IMR-90 (cell line): ENCODE data around the gene EPAS1. TPM values are rescaled to one million over a fixed set of nuclear protein-coding genes. Genes with fewer than 3 reads are reported as not detected.

Source experiments
- ATAC-seq: fragments of 200-7000 bp; cut with Tn5 transposase; 2 replicates; pipeline ENCODE4 v1.9.1; 2020; ENCODE audit warnings: low read depth, mild to moderate bottlenecking, moderate library complexity
- BruUV-seq: library from RNA; stranded (reverse); fragments of 400-500 nt; replicated peaks from 2 replicates; lab custom pipeline; 2021; lab: Mats Ljungman, UMichigan
- CTCF ChIA-PET: fragments of 300-600 bp; formaldehyde crosslinking; extraction: SDS; loops from one replicate; lab custom pipeline; 2021; ENCODE audit warnings: antibody characterized with exemption; lab: Yijun Ruan, JAX
- POLR2A ChIA-PET: fragments of 300-600 bp; sonication (Branson Sonifier 250); formaldehyde crosslinking; loops from one replicate; lab custom pipeline; 2022; ENCODE audit warnings: antibody characterized with exemption; ENCODE audit not compliant: unreplicated experiment; lab: Charles Lee
- DNase-seq: peaks from one replicate; pipeline ENCODE4 v3.0.0; 2013
- H2AFZ ChIP-seq: replicated peaks from 2 replicates; pipeline ENCODE3; 2013; ENCODE audit warnings: low read length, mild to moderate bottlenecking; ENCODE audit not compliant: poor library complexity
- H2AK5ac ChIP-seq: 2 replicates; pipeline ENCODE4 v1.6.1; 2013; ENCODE audit warnings: low read depth, low read length, inconsistent platforms
- H2AK9ac ChIP-seq: replicated peaks from 2 replicates; pipeline ENCODE3; 2013; ENCODE audit warnings: mild to moderate bottlenecking, low read depth, low read length, moderate library complexity; ENCODE audit not compliant: poor library complexity
- H2BK120ac ChIP-seq: 2 replicates; pipeline ENCODE4 v1.6.1; 2013; ENCODE audit warnings: low read depth, low read length, inconsistent platforms
- H2BK15ac ChIP-seq: 3 replicates; pipeline ENCODE4 v1.6.1; 2013; ENCODE audit warnings: low read depth, low read length, inconsistent platforms
- H2BK20ac ChIP-seq: 2 replicates; pipeline ENCODE4 v1.6.1; 2013; ENCODE audit warnings: low read depth, mild to moderate bottlenecking, inconsistent platforms, low read length, moderate library complexity
- H2BK5ac ChIP-seq: 2 replicates; pipeline ENCODE4 v1.6.1; 2013; ENCODE audit warnings: mild to moderate bottlenecking, low read depth, low read length, inconsistent platforms; ENCODE audit not compliant: poor library complexity, severe bottlenecking
- H3K14ac ChIP-seq: replicated peaks from 2 replicates; pipeline ENCODE4 v1.6.1; 2013; ENCODE audit warnings: low read depth, low read length, inconsistent platforms
- H3K18ac ChIP-seq: 2 replicates; pipeline ENCODE4 v1.6.1; 2013; ENCODE audit warnings: low read depth, low read length, control low read depth
- H3K23ac ChIP-seq: 2 replicates; pipeline ENCODE4 v1.6.1; 2013; ENCODE audit warnings: low read depth, low read length, inconsistent platforms
- H3K27ac ChIP-seq: 2 replicates; pipeline ENCODE4 v1.5.1; 2013; ENCODE audit warnings: mild to moderate bottlenecking, control low read depth, low read length; ENCODE audit not compliant: insufficient read depth
- H3K27me3 ChIP-seq: 2 replicates; pipeline ENCODE4 v1.6.1; 2013; ENCODE audit warnings: low read length; ENCODE audit not compliant: control insufficient read depth, insufficient read depth
- H3K36me3 ChIP-seq: 2 replicates; pipeline ENCODE4 v1.6.1; 2013; ENCODE audit warnings: low read length, mixed read lengths; ENCODE audit not compliant: control insufficient read depth, insufficient read depth
- H3K4ac ChIP-seq: 2 replicates; pipeline ENCODE4 v1.6.1; 2013; ENCODE audit warnings: low read depth, low read length, inconsistent platforms
- H3K4me1 ChIP-seq: 2 replicates; pipeline ENCODE4 v1.6.1; 2013; ENCODE audit warnings: low read length, mixed read lengths; ENCODE audit not compliant: control insufficient read depth, insufficient read depth
- H3K4me2 ChIP-seq: 2 replicates; pipeline ENCODE4 v1.6.1; 2013; ENCODE audit warnings: low read depth, mild to moderate bottlenecking, control low read depth, low read length, moderate library complexity
- H3K4me3 ChIP-seq: 2 replicates; pipeline ENCODE4 v1.5.1; 2013; ENCODE audit warnings: low read depth, mild to moderate bottlenecking, control low read depth, low read length, moderate library complexity; ENCODE audit not compliant: insufficient read depth
- H3K56ac ChIP-seq: 2 replicates; pipeline ENCODE4 v1.6.1; 2013; ENCODE audit warnings: low read length, inconsistent platforms; ENCODE audit not compliant: insufficient read depth; ENCODE audit errors: extremely low read depth
- H3K79me1 ChIP-seq, 2 experiments: 2 replicates each; pipeline ENCODE4 v1.6.1; 2013; ENCODE audit warnings: low read length in 2 of 2, inconsistent platforms in 1 of 2, low read depth in 1 of 2
- H3K9ac ChIP-seq: 2 replicates; pipeline ENCODE4 v1.6.1; 2013; ENCODE audit warnings: low read depth, low read length, control low read depth
- H3K9me1 ChIP-seq: 2 replicates; pipeline ENCODE4 v1.6.1; 2013; ENCODE audit warnings: low read length, inconsistent platforms; ENCODE audit not compliant: insufficient read depth
- H3K9me3 ChIP-seq: 2 replicates; pipeline ENCODE4 v1.6.1; 2013; ENCODE audit warnings: low read length; ENCODE audit not compliant: control insufficient read depth, insufficient read depth
- H4K20me1 ChIP-seq: 2 replicates; pipeline ENCODE4 v1.6.1; 2013; ENCODE audit warnings: low read length, inconsistent platforms; ENCODE audit not compliant: insufficient read depth
- H4K5ac ChIP-seq: 2 replicates; pipeline ENCODE4 v1.6.1; 2013; ENCODE audit warnings: mild to moderate bottlenecking, low read depth, low read length, control low read depth
- H4K8ac ChIP-seq, 2 experiments: 2 replicates each; pipeline ENCODE4 v1.6.1; 2013; ENCODE audit warnings: low read depth in 2 of 2, low read length in 2 of 2, control low read depth in 1 of 2, inconsistent platforms in 1 of 2
- H4K91ac ChIP-seq: 2 replicates; pipeline ENCODE4 v1.6.1; 2013; ENCODE audit warnings: low read depth, low read length, inconsistent platforms; ENCODE audit not compliant: insufficient read depth
- CHD1 ChIP-seq: IDR thresholded peaks from 2 replicates; pipeline ENCODE4 v1.6.1; 2012; ENCODE audit warnings: low read depth, low read length, improper control_type of control experiment
- MAFK ChIP-seq: IDR thresholded peaks from 2 replicates; pipeline ENCODE4 v1.6.1; 2012; ENCODE audit warnings: low read depth, low read length, improper control_type of control experiment
- WGBS, 2 experiments: methylation state at CpG; one replicate each; pipeline versions ENCODE4 v1.1.5 to v1.1.7; 2013; ENCODE audit warnings: missing lambda C conversion rate in 2 of 2; ENCODE audit not compliant: insufficient read length in 1 of 2; ENCODE audit errors: extremely low coverage in 2 of 2; 5-methylcytosine and 5-hydroxymethylcytosine counted together
- dilution Hi-C: fragments of 300-500 bp; cut with HindIII; formaldehyde crosslinking; loops from one replicate; pipeline ENCODE4 v1.14.3; 2018; ENCODE audit warnings: low sequenced_read_pairs; ENCODE audit not compliant: unreplicated experiment
- in situ Hi-C: fragments of 300-500 bp; cut with MboI; formaldehyde crosslinking; loops from 3 replicates; pipeline ENCODE4 v1.14.3; 2019; ENCODE audit warnings: low sequenced_read_pairs, inconsistent platforms, mixed read lengths
- intact Hi-C: fragments of 100-400 bp; cut with micrococcal nuclease; formaldehyde crosslinking; loops from 2 replicates; pipeline ENCODE4 v1.10.0; 2022
- polyA plus RNA-seq, 3 experiments: library from polyadenylated mRNA; depleted of rRNA; stranded (reverse); fragments of >200 nt; gene quantifications; 2 replicates each; pipeline ENCODE4 v1.2.3, GENCODE V29; 2012; ENCODE audit warnings: low replicate concordance in 1 of 3
- total RNA-seq: library from RNA; depleted of rRNA; stranded (reverse); fragments of >200 nt; gene quantifications from 2 replicates; pipeline ENCODE4 v1.2.3, GENCODE V29; 2012

Gene EPAS1
- total and polyA plus RNA-seq, 2 of the 4 experiments (the other 2 are of a cell fraction) = 40.7 to 120 TPM

GRCh38 chr2:46350029-46350689, 53.0 kb downstream of the EPAS1 start:
- Histone ChIP-seq H3K27me3 (no peaks in the 10 kb centered on the region), H4K8ac (no peak overlapping the region), H2BK20ac (no peak overlapping the region), H3K14ac (no peak overlapping the region), H3K4me1 (no peaks in the 10 kb centered on the region; the same call in 1 of the 2 replicates), H2AK9ac (no peak overlapping the region), H2BK5ac (no peak overlapping the region), H3K79me1 (peaks cover 52 to 94% of the 10 kb centered on the region in 2 experiments; a peak in 3 of 4 replicates), H3K18ac (no peak overlapping the region), H3K9me3 (no peaks in the 10 kb centered on the region), H3K4ac (no peak overlapping the region), H3K56ac (no peak overlapping the region), H3K9me1 (peaks cover 9% of the 10 kb centered on the region), H2AFZ (no peak overlapping the region), H3K9ac (no peak overlapping the region), H3K4me3 (no peak overlapping the region), H2BK120ac (no peak overlapping the region), H2AK5ac (no peak overlapping the region), H3K23ac (no peak overlapping the region), H2BK15ac (no peak overlapping the region), H3K27ac (no peak overlapping the region), H3K4me2 (no peak overlapping the region), H4K20me1 (peaks cover 78% of the 10 kb centered on the region), H3K36me3 (peaks cover 77% of the 10 kb centered on the region), H4K91ac (no peak overlapping the region), H4K5ac (no peak overlapping the region)
- ChIA-PET POLR2A (no interaction called here), CTCF (no interaction called here)
- intact Hi-C loops = loop anchor here (5.0 kb wide), 1 partner anchor 718 kb away; no protein-coding TSS in a partner anchor
- no peak for DNase-seq
- TF ChIP-seq MAFK = peak; percentile 52
- TF ChIP-seq CHD1 = no peak
- BruUV-seq = TSS peak; percentile 7
- WGBS, 2 experiments = 75% methylated on average over 5 of the region's 8 CpGs; no CpG with 5 or more reads in 1 of the 2 experiments
- in situ Hi-C loops = loop anchor here (25.0 kb wide), 1 partner anchor 338 kb away; no protein-coding TSS in a partner anchor
- dilution Hi-C loops = no loop called here
- ATAC-seq = no peak
